DOHH2 (cell line): Measurements from ENCODE around the gene ANKZF1.

Source experiments
- H3F3A ChIP-seq: fragments of 200-600 bp; sonication (generic), shearing (Covaris generic); 2 replicates; pipeline ENCODE4 v1.6.0; 2016; ENCODE audit warnings: antibody characterized with exemption, mild to moderate bottlenecking; ENCODE audit not compliant: control insufficient read depth, insufficient read depth
- H3K27ac ChIP-seq: fragments of 200-600 bp; sonication (generic); 2 replicates; pipeline ENCODE4 v1.5.1; 2014; ENCODE audit warnings: low read depth, mild to moderate bottlenecking, low read length, moderate library complexity
- H3K27me3 ChIP-seq: fragments of 200-600 bp; sonication (generic); 2 replicates; pipeline ENCODE4 v1.6.1; 2014; ENCODE audit warnings: mild to moderate bottlenecking, low read length, mixed read lengths; ENCODE audit not compliant: control insufficient read depth
- H3K36me3 ChIP-seq: fragments of 200-600 bp; sonication (generic); 2 replicates; pipeline ENCODE4 v1.6.1; 2014; ENCODE audit warnings: mild to moderate bottlenecking, low read length, moderate library complexity, mixed read lengths; ENCODE audit not compliant: control insufficient read depth
- H3K4me1 ChIP-seq: fragments of 200-600 bp; sonication (generic); 2 replicates; pipeline ENCODE4 v1.6.1; 2014; ENCODE audit warnings: mild to moderate bottlenecking, low read length, mixed read lengths; ENCODE audit not compliant: control insufficient read depth
- H3K4me2 ChIP-seq: fragments of 200-600 bp; sonication (generic); 2 replicates; pipeline ENCODE4 v1.6.0; 2014; ENCODE audit warnings: mild to moderate bottlenecking, low read length, moderate library complexity
- H3K4me3 ChIP-seq: fragments of 200-600 bp; sonication (generic); 2 replicates; pipeline ENCODE4 v1.5.1; 2014; ENCODE audit warnings: mild to moderate bottlenecking, low read length, mixed read lengths
- H3K79me2 ChIP-seq: fragments of 200-600 bp; sonication (generic); 2 replicates; pipeline ENCODE4 v1.6.1; 2014; ENCODE audit warnings: mild to moderate bottlenecking, low read length, mixed read lengths; ENCODE audit not compliant: control insufficient read depth
- H3K9me2 ChIP-seq: fragments of 200-600 bp; sonication (generic); replicated peaks from 2 replicates; pipeline ENCODE4 v1.6.1; 2014; ENCODE audit warnings: mild to moderate bottlenecking, low read length, mixed read lengths; ENCODE audit not compliant: control insufficient read depth
- H3K9me3 ChIP-seq: fragments of 200-600 bp; sonication (generic); 2 replicates; pipeline ENCODE4 v1.6.1; 2014; ENCODE audit warnings: antibody characterized with exemption, low read length, mixed read lengths; ENCODE audit not compliant: control insufficient read depth, insufficient read depth
- H4K20me1 ChIP-seq: fragments of 200-600 bp; sonication (generic); 2 replicates; pipeline ENCODE4 v1.6.0; 2014; ENCODE audit warnings: low read depth, mild to moderate bottlenecking, antibody characterized with exemption, low read length, moderate library complexity; ENCODE audit not compliant: control insufficient read depth, insufficient read depth
- CTCF ChIP-seq: fragments of 200-600 bp; sonication (generic); IDR thresholded peaks from one replicate; pipeline ENCODE4 v1.5.1; 2014; ENCODE audit warnings: antibody characterized with exemption, mild to moderate bottlenecking, low read depth, low read length; ENCODE audit not compliant: poor library complexity, severe bottlenecking
- EZH2phosphoT487 ChIP-seq: fragments of 200-600 bp; sonication (generic); IDR thresholded peaks from 2 replicates; pipeline ENCODE4 v1.6.1; 2017; ENCODE audit warnings: borderline replicate concordance, mild to moderate bottlenecking, antibody characterized with exemption, low read length, moderate library complexity, mixed read lengths

The ANKZF1 gene

GRCh38 chr2:219271021-219271420 is 41.4 kb downstream of the ANKZF1 start:
- no peaks in the 10 kb centered on the region for H4K20me1 ChIP-seq
- H3K27ac ChIP-seq, result no peak overlapping the region
- H3K36me3 ChIP-seq, result no peaks in the 10 kb centered on the region
- H3K9me2 ChIP-seq, result no peaks in the 10 kb centered on the region
- H3K9me3 ChIP-seq, result no peaks in the 10 kb centered on the region
- TF ChIP-seq EZH2phosphoT487, result no peak
- TF ChIP-seq CTCF, result no peak
- H3K4me3 ChIP-seq, result no peak overlapping the region
- H3K79me2 ChIP-seq, result no peaks in the 10 kb centered on the region
- no peak overlapping the region for H3K4me2 ChIP-seq
- 0 out of 2 replicates have a peak, but pooled peaks cover 3% of the 10 kb centered on the region for H3K27me3 ChIP-seq
- no peaks in the 10 kb centered on the region for H3K4me1 ChIP-seq
- H3F3A ChIP-seq, result no peaks in the 10 kb centered on the region

- no peak overlapping the region for H3K27ac ChIP-seq
- peaks cover 5% of the 10 kb centered on the region for H3K4me1 ChIP-seq
- TF ChIP-seq EZH2phosphoT487 (no peak), CTCF (no peak)
- H3K9me2 ChIP-seq, result no peaks in the 10 kb centered on the region
- H3K79me2 ChIP-seq, result no peaks in the 10 kb centered on the region
- H3K9me3 ChIP-seq, result no peaks in the 10 kb centered on the region
- no peaks in the 10 kb centered on the region for H4K20me1 ChIP-seq
- H3K27me3 ChIP-seq, result 0 out of 2 replicates have a peak, but pooled peaks cover 3% of the 10 kb centered on the region
- H3K36me3 ChIP-seq, result no peaks in the 10 kb centered on the region
- no peaks in the 10 kb centered on the region for H3F3A ChIP-seq
- H3K4me3 ChIP-seq, result no peak overlapping the region
- no peak overlapping the region for H3K4me2 ChIP-seq
Measured at GRCh38 chr2:219272356-219272755, 42.8 kb downstream of the ANKZF1 start.

- no peaks in the 10 kb centered on the region for H3K9me2 ChIP-seq
- H3K9me3 ChIP-seq, result no peaks in the 10 kb centered on the region
- H3K36me3 ChIP-seq, result no peaks in the 10 kb centered on the region
- 0 out of 2 replicates have a peak, but pooled peaks cover 3% of the 10 kb centered on the region for H3K27me3 ChIP-seq
- no peak overlapping the region for H3K4me2 ChIP-seq
- no peaks in the 10 kb centered on the region for H3K79me2 ChIP-seq
- no peak overlapping the region for H3K4me3 ChIP-seq
- no peak for TF ChIP-seq EZH2phosphoT487
- TF ChIP-seq CTCF, result no peak
- H3F3A ChIP-seq, result no peaks in the 10 kb centered on the region
- H3K27ac ChIP-seq, result no peak overlapping the region
- no peaks in the 10 kb centered on the region for H4K20me1 ChIP-seq
- H3K4me1 ChIP-seq, result peaks cover 12% of the 10 kb centered on the region
Measured at GRCh38 chr2:219272995-219273394, 43.4 kb downstream of the ANKZF1 start.
